CD4-positive, alpha-beta T cell treated with Interleukin-15 for 1 hour (primary cell): ENCODE results near the gene TSPAN4.

Experiments used
- DNase-seq: peaks from one replicate; pipeline ENCODE4 v3.0.0-alpha.2; 2020

TSPAN4 gene

GRCh38 chr11:914747-915501, 72.3 kb downstream of the TSPAN4 start:
- DNase-seq, result no peak
